Superior temporal gyrus (tissue), 1 donor: ENCODE data around the gene KRT3.
"Not testable (repeated sequence)": the region's sequence is repeated elsewhere in the genome, so short reads cannot be mapped to it uniquely, and the experiment has no call there.

ENCODE experiments used
- DNase-seq: peaks from one replicate; pipeline ENCODE4 v3.0.0-alpha.2; 2016; ENCODE audit errors: extremely low spot score

Gene KRT3

DNA sequence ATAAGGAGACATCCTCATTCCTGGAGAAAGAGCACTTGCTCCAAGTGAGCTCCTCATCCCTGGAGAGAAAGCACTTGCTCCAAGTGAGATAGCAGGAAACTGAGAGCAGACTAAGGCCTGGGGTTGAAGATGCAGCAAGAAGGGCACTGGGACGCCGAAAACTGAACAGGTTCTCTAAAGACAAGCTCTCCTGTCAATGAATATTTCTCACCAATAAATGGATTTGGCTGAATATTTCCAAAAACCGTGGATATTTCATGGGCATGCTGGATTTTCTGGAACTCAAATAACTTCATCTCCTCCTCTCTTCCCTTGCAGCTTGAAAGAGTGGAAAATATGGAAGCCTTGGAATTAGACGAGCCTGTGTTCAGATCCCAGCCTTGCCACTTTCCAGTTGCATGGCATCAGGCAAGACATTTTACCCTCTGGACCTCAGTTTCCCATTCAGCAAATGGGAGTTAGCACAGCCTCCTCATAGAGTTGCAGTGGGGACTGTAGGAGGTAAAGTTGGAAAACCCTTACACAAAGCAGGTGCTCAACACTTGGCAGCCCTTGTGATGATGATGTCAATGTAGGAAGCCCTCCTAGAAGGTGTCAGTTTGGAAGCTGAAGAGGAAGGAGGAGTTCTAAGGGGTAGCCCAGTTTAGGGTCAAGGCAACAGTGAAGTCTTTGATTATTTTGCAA is 14.4 kb downstream of the KRT3 start:
- no peak for DNase-seq

GRCh38 chr12:52779914-52780313 is 16.0 kb downstream of the KRT3 start:
- DNase-seq = no peak

GRCh38 chr12:52778833-52779232 is 17.1 kb downstream of the KRT3 start:
- no peak for DNase-seq

- no peak for DNase-seq
These were observed 18.4 kb downstream of the KRT3 start for GRCh38 chr12:52777566-52777965.

- no peak for DNase-seq
These were observed 19.0 kb downstream of the KRT3 start, which contains the start of gene KRT76 for GRCh38 chr12:52776913-52777395. TSS of gene KRT76 (minus strand) at chr12:52777345. CDS start at chr12:52777291, 54 bp downstream.

- no peak for DNase-seq
These were observed 19.5 kb downstream of the KRT3 start for GRCh38 chr12:52776435-52776834.

DNA sequence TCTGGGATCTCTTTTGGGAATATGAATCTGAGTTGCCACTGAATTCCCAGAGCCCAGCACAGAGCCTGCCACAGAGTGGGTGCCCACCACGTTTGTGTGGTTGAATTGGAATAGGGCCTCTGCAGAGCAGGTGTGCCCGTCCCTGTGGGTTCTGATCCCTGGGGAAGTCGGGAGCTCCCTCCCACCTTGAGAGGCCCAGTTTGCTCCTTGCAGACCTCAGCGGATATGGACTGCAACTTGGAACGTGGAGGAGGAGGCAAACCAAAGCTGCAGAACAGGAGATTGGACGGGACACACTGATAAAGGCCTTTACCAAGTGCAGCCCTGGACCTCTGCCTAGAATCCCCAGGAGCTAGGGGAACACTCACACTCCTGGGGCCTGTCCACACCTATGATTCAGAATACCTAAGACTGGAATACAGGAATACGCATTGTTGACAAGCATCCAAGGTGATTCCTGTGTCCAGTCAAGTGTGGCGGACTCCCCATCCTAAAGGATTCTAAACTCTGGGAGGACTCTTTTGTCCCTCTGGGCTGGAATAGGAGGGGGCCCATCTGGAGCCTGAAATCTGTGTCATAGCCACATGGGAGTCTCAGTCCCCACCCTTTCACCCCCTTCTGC is 21.2 kb downstream of the KRT3 start:
- no peak for DNase-seq

DNA sequence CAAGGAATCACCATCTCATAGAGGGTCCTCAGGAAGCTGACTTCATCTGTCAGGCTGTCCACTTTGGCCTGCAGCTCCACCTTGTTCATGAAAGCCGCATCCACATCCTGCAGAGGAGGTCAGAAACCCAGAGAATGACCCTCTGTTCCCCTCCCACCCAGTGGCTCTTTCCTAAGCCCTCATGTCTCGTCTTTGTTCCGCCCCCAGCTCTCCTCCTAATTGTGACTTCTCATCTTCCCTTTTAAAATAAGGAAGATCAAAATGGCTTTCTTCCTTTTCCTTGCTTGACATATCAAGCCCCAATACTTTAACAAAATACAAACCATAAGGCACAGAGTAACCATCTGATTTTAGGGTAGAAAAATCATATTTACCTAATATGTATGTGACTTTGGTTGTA is 23.1 kb downstream of the KRT3 start:
- DNase-seq = no peak

- DNase-seq = no peak
These were observed 23.7 kb downstream of the KRT3 start for GRCh38 chr12:52772188-52772587.

- DNase-seq = no peak
These were observed 24.4 kb downstream of the KRT3 start for GRCh38 chr12:52771505-52771904.

GRCh38 chr12:52771088-52771487 is 24.8 kb downstream of the KRT3 start:
- DNase-seq = no peak

- no peak for DNase-seq
These were observed 26.0 kb downstream of the KRT3 start for GRCh38 chr12:52769946-52770345.

GRCh38 chr12:52769354-52769753 is 26.6 kb downstream of the KRT3 start:
- DNase-seq = no peak

- DNase-seq = no peak
These were observed 27.3 kb downstream of the KRT3 start for GRCh38 chr12:52768479-52769200.

- DNase-seq = no peak
These were observed 28.5 kb downstream of the KRT3 start for GRCh38 chr12:52767427-52767826.

DNA sequence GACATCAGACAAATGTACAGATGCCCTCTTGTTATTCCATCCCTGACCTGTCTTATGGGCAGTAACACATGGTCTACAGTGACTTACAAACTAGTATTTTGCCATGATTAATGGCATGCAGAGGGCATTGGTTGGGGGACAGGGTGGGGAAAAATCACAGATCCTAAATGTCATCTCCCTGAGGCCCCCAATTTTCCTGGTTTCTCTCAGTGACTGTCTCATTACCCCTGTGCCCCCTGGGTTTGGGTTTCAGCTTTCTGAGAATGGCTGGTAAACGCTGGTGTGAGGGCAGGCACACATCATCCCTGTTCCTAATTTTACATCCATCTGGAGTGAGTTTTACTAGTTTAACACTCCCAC is 28.9 kb downstream of the KRT3 start:
- no peak for DNase-seq

DNA sequence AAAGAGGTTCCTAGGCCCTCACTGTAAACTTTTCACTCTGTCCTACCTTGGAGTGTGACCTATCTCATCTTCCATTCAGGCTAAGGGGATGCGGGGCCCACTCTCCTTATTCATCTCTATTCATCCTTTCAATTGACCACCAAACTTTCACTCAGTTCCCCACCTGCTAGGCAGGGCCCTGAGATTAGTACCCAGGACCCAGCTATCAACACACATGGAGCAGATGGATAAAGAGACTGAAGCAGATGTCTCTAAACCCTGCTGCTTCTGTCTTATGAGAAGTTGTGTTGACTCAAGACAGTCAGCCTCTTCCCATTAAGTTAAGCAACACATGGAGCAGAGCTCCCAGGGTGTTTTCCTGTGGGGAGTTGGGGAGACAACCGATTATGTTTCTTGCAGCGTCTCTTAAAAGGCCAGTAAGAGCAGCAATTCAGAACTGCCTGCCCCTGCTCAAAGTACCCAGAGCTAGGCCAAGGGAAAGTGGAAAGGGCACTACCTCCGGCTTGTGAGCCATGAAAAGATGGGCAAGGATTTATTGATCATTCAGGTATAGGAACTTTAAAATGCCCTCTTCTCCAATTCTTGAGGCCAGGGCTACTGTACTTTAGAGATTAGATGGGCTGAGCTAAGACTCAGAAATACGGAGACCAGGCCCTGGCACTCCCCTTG is 29.4 kb downstream of the KRT3 start:
- no peak for DNase-seq

- no peak for DNase-seq
These were observed 30.2 kb downstream of the KRT3 start for GRCh38 chr12:52765702-52766101.

DNA sequence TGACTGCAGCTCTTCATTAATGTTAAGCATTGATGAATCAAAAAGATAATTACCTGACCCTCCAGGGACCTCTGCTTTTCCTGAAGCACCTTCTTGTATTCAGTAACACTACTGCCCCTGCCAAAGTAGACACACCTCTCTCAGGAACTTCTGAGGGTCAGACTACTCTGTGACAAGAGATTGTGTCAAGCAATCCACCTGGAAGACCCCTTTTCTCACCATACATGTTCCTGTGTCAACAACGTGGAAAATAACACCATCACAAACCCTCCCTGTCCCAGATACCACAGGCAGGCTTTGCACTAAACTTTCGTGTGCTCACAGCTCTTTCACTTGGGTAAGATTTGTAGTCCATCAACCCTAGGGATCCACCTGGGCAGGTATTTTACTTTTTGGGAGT is 31.9 kb downstream of the KRT3 start:
- DNase-seq = no peak

DNA sequence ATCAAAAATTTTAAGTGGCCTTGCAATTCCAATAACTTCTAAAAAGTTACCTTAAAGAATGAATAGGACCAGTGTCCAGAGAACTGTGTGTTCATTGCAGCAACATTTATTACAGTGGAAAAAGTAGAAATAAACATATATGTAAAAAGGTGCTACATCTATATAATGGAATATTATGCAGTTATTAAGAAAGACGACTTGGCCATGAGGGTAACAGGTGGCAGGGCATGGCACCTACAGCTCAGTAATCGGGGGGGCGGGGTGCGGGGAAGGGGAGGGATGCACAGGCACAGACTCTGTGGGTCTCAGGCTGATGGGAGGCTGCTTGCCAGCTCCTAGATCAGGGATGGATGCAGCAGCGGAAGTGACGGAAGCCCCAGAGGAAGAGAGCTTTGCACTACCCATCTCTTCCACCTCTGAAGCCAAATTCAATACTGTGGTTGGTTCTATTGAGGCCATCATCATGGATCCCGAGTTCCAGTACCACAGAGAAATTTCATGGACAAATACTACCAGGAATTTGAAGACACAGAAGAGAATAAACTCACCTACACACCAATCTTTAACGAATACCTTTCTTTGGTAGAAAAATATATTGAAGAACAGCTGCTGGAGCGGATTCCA is 32.8 kb downstream of the KRT3 start:
- DNase-seq = no peak

GRCh38 chr12:52761802-52762201 is 34.1 kb downstream of the KRT3 start:
- DNase-seq = no peak

GRCh38 chr12:52761218-52761617 is 34.7 kb downstream of the KRT3 start:
- not testable (repeated sequence) for DNase-seq
